A549 treated with Hydrocortisone at 1 μM for 4 hours (cell line): ENCODE data around the gene KCNH4. TPM values are rescaled to one million over a fixed set of nuclear protein-coding genes. Genes with fewer than 3 reads are reported as not detected.

ENCODE experiments used
- total RNA-seq: library from RNA; stranded (reverse); fragments of 200-300 nt; extraction: Qiagen RNA extraction; gene quantifications from 5 replicates; pipeline ENCODE4 v1.2.3, GENCODE V29; 2022

The KCNH4 gene
- total RNA-seq: 0.20 to 0.36 TPM (median 0.35 TPM) in 5 replicates

DNA sequence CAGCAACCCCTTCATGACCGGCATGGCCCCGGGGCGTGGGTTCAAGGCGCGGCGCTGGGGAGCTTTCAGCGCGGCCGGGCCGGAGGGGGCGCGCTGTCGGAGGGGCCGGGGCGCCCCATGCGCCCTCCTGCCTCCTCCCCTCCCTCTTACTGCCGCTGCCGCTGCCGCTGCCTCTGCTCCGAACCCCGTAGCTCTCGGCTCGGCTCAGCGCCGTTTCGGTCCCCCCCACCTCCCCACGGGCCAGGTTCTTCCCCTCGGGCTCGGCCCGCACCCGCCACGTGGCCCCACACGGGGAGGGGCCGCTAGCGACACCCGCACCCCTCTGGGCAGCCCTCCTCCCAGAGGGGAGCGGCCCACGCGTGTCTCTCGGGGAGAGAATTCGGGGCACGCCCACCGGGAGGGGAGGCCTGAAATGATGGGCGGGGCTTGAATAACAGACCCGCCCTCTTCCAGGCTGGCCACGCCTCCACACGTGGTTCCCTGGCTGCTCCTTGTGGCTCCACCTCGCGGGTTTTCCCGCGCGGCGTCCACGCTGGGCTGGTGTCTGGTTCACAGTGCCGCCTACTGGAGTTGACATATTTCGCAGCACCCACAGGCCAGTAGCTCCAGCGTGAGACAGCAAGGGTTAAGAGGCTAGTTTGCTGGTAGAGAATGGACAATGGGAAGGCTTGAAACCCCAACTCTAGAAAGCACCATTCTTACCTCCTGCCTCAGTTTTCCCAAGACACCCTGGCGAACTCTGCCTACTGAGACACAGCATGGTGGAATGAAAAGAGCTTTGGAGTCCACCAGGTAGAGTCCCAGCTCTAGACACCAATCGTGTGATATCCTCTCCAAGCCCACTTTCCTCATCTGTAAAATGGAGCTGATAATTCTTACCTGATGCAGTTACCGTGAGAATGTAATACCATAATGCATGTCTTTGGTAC, at the start of gene KCNH4:
Gene KCNH4, minus strand, starts transcription at position 221 of the 929 bp plus-strand sequence. Its CDS starts 197 bp downstream, at position 24.

DNA sequence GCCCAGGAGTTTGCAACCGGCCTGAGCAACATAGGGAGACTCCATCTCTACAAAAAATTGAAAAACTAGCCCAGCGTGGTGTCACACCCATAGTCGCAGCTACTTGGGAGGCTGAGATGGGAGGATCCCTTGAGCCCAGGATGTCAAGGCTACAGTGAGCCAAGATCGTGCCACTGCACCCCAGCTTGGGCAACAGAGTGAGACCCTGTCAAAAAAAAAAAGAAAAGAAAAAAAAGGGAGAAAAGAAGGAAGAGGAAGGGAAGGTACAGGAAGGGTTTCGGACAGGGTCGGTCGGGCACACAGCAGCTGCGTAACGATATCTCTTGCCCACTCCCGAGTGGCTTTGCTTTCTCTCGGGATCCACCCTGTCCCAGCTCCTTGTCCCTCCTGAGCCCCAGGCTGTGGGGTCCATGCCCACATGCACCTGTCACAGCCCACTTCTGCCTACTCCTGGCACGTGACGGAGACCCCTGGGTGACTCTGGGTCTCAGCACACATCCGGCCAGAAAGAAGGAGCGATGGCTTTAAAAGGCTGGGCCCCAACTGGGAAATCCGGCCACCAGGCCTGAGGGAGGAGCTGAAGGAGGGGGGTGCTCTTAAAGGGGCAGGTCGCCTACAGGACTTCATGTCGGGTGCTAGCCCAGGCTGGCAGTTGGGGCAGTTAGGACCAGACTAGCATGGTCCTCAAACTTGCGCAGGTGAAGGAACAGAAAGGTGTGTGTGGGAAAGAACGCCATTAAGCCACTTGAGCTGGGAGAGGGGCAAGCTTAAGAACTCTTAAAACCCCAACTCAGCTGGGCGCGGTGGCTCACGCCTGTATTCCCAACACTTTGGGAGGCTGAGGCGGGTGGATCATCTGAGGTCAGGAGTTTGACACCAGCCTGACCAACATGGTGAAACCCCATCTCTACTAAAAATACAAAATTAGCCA, 13.3 kb upstream of the KCNH4 start, which contains the start of gene GHDC:
Gene GHDC, minus strand, starts transcription at position 526 of the 931 bp plus-strand sequence. CDS start 913 bp downstream, outside the sequence.

DNA sequence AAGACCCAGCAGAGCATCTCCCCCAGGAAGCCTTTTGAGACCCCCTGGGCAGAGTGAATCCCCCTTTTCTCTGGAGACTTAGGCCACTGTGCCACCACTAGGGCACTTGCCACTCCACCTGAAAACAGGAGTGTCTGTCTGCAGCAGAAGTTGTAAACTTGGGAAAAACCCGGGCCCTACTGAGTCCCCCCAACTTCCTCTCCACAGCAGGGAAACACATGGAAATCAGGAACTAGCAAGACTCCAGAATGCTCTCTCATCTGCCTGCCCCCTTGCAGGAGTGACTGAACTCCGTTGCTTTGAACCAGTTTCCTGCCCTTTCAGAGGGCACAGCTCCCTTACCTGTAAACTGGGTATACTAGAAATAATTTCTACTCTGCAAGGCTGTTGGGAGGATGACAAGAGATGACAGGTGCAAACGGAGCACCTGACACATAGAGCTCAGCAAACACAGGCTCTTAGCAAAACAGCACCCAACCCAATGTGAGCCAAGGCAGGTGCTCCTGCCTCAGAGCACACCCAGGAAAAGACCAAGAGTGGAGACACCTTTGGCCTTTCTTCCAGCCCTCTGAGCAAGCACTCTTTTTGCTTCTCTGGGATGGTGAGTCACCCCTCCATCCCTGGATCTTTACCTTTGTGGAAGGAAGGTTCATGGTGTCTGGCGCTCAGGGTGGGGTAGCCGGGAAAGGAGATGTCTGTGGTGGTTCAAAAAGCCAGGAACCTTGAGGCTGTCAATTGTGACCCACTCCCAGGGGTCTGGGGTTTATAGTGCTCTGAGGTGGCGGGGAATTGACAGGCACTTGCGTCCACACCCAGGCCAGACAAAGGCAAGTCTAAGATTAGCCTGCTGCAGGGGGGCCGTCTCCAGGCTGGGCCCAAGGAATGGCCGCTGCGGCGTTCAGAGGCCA, 4.0 kb upstream of the KCNH4 start, which contains the start of gene HCRT:
Gene HCRT, minus strand, starts transcription at position 740 of the 908 bp plus-strand sequence. Its CDS starts 87 bp downstream, at position 653.

DNA sequence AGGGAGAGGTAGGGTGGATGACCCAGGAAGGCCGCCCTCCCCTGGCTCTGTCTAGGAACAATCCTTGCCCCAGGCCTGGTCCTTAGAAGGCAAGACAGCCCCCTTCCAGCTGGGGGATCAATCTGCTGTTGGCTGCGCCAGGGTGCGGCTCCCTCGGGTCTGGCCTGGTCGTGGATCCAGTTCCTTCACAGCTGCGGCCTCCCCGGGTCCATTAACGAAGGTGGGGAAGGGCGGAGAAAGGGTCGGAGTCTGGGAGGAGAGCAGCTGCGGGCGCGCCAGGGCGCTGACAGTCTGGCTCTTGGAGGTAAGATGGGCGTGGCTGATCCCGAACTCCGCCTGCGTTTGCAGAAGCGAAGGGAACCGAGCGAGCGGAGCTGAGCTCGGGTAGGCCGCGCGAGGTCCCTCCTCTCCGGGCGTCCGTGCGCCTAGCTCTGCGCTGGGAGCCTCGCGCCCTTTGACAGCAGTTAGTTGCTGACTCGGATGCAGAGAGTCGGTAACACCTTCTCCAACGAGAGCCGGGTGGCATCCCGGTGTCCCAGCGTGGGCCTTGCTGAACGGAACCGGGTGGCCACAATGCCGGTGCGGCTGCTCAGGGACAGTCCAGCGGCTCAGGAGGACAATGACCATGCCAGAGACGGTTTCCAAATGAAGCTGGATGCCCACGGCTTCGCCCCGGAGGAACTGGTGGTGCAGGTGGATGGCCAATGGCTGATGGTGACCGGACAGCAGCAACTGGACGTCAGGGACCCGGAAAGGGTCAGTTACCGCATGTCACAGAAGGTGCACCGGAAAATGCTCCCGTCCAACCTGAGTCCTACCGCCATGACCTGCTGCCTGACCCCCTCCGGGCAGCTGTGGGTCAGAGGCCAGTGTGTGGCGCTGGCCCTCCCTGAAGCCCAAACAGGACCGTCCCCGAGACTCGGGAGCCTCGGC, 58.3 kb downstream of the KCNH4 start, which contains the start of gene HSPB9:
Gene HSPB9, plus strand, starts transcription at position 434 of the 933 bp plus-strand sequence. Its CDS starts 47 bp downstream, at position 481.

DNA sequence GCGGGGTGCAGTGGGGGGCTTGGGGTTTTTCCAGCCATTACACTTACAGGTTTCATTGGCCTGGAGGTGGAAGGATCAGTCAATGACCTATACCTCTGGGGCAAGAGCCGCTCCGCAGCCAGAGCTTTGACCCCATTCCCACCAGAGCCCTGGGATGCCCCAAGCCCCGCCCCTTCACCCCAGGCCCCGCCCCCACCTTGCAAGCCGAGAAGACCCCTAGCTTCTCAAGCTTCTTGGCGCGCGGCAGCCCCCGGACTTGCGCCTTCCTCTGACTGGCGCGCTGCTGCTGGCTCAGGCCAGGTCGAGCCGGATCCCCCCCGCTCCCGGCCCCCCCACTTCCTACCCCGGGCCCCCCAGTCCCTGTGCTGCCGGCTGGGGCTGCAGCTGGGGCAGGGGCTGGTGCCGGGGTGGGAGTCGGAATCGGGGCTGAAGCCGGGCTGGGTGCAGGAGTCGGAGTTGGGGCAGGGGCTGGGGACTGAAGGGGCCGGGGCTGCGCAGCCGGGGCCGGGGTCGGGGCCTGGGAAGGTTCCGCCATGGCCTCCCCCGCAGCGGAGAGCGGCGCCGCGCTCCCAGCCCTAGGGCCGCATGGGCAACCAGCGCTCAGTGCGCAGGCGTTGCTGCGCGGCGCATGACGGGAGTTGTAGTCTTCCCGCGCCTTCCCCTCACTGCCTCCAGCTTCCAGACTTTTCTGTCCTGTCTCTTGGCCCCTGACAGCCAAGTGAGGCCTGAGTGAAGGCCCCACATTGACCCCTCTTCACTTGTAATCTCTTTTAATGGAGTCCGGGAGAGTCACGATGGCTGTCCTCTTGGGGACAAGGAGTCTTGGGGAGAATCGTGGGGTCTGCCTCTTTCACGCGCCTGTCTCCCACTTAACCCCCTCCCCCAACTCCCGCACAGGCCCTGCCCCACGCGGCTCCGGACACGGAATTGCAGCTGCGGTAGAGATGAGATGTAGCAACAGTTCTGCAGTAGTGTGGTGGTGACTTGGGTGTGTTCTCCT, 59.9 kb downstream of the KCNH4 start, which contains the start of gene KAT2A:
Gene KAT2A, minus strand, starts transcription at position 598 of the 1,000 bp plus-strand sequence. Its CDS starts 63 bp downstream, at position 535.

DNA sequence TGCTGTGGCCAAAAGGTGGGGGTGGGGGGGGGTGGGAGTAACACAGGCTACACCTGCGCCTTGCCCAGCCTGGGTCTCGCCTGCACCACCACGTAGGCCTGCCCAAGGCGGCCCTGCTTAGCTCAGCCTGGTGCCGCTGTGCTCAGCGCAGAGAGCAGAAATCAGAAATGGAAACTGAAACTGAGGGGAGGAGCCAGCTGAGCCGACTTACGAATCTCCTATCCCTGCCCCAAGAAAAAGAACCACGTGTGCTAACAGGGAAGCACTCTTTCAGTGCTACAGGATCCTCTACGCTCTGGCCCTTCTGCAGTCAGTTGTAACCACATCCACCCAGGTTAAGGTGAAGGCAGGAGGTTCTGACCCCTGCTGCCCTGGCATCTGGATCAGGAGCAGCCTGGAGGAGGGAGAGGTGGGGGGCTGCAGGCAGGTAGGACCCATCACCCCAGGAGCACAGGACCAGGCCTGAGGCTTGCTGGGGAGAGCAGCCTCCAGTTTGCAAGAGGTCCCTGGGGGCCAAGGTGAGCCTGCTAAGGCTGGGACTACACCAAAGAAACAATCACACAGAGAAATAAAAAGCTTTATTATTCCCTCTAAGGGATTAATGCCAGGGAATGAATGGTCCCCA, 68.3 kb downstream of the KCNH4 start, which contains the start of gene DHX58:
Gene DHX58, minus strand, starts transcription at position 163 of the 625 bp plus-strand sequence. CDS start 822 bp downstream, outside the sequence.

Other genes with a start within 250 kb of the KCNH4 start
- gene CNP, start 214.3 kb downstream of the KCNH4 start, total RNA-seq: 64.1 to 67.9 TPM (median 66.6 TPM) in 5 replicates
- gene DNAJC7, start 163.7 kb downstream of the KCNH4 start, total RNA-seq: 111 to 114 TPM (median 113 TPM) in 5 replicates
- 40.1 to 51.5 TPM (median 44.0 TPM) in 5 replicates for gene NKIRAS2, start 161.1 kb downstream of the KCNH4 start, total RNA-seq
- 0.53 to 0.92 TPM (median 0.73 TPM) in 5 replicates for gene C17orf113, start 130.5 kb downstream of the KCNH4 start, total RNA-seq
- gene ZNF385C, start 82.7 kb downstream of the KCNH4 start, total RNA-seq: 0.12 to 0.39 TPM (median 0.30 TPM) in 5 replicates
- 0.22 to 0.62 TPM (median 0.45 TPM) in 5 replicates for gene DHX58, start 68.4 kb downstream of the KCNH4 start, total RNA-seq
- gene KAT2A, start 59.8 kb downstream of the KCNH4 start, total RNA-seq: 41.3 to 45.4 TPM (median 44.6 TPM) in 5 replicates
- not detected in 5 replicates for gene HSPB9, start 58.3 kb downstream of the KCNH4 start, total RNA-seq
- gene RAB5C, start 26.2 kb downstream of the KCNH4 start, total RNA-seq: 234 to 263 TPM (median 254 TPM) in 5 replicates
- 0.21 to 0.50 TPM in 2 of 5 replicates, not detected in the others for gene HCRT, start 4.3 kb upstream of the KCNH4 start, total RNA-seq
- 18.0 to 20.3 TPM (median 19.5 TPM) in 5 replicates for gene GHDC, start 13.4 kb upstream of the KCNH4 start, total RNA-seq
- 22.8 to 30.4 TPM (median 28.5 TPM) in 5 replicates for gene STAT5B, start 95.2 kb upstream of the KCNH4 start, total RNA-seq
- 5.7 to 7.7 TPM (median 6.3 TPM) in 5 replicates for gene STAT5A, start 107.4 kb upstream of the KCNH4 start, total RNA-seq
- gene STAT3, start 207.3 kb upstream of the KCNH4 start, total RNA-seq: 68.1 to 79.3 TPM (median 71.3 TPM) in 5 replicates
- 396 to 431 TPM (median 412 TPM) in 5 replicates for gene CAVIN1, start 242.1 kb upstream of the KCNH4 start, total RNA-seq